T1000 (cell line): Measurements from ENCODE around the gene CFAP221.

Experiments
- DNase-seq: peaks from one replicate; lab custom pipeline; 2025; ENCODE audit warnings: mixed read lengths; lab: John Stamatoyannopoulos, UW

The CFAP221 gene

GRCh38 chr2:119536707-119537106, 7.5 kb upstream of the CFAP221 start:
- DNase-seq, result no peak

- no peak for DNase-seq
Measured at GRCh38 chr2:119537792-119538191, 6.5 kb upstream of the CFAP221 start.

DNA sequence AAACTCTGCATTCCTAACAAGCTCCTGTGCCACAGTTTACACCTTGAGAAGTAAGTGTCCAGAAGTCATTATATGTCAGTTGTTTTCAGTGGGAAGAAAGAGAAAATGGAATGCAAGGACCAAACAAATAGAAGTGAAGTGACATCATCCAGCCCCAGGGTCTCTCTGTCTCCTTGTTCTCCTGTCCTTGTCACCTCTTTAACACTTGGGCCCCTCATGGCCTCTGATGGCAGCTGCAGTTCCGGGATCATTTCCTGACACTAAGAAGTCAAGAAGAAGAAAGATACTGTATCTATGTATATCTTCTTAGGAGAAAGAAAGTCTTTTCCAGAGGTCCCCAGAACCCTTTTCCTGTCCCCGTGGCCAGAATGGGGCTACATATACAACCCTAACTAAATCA, 2.8 kb upstream of the CFAP221 start:
- DNase-seq, result no peak

DNA sequence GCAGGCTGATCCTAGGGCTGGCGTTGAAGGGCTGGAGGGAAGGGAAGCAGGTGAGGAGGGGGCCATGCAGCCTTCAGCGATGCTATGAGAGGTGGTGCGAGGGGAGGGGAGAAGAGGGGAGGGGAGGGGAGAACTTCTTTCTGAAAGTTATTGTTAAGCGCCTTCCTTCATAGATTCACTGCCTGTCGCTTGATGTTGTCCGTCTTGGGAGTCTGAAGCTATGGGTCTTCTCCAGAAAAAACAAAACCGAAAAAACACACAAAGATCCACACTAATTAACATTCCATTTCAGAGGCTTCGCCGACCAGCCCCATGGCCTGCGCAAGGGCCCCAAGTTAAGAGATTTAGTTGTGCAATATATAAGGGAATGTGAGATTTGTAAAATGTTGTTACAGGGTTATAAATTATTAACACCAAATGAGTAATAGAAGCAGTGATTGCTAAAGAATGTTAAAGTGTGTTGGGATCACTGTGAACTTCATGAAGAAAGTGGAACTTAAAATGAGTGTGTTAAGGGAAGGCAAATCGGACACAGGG, 758 bp downstream of the CFAP221 start:
- no peak for DNase-seq

- DNase-seq, result no peak
Measured at GRCh38 chr2:119545754-119546446, 1.7 kb downstream of the CFAP221 start.

GRCh38 chr2:119546447-119546767, 2.2 kb downstream of the CFAP221 start:
- DNase-seq, result no peak

DNA sequence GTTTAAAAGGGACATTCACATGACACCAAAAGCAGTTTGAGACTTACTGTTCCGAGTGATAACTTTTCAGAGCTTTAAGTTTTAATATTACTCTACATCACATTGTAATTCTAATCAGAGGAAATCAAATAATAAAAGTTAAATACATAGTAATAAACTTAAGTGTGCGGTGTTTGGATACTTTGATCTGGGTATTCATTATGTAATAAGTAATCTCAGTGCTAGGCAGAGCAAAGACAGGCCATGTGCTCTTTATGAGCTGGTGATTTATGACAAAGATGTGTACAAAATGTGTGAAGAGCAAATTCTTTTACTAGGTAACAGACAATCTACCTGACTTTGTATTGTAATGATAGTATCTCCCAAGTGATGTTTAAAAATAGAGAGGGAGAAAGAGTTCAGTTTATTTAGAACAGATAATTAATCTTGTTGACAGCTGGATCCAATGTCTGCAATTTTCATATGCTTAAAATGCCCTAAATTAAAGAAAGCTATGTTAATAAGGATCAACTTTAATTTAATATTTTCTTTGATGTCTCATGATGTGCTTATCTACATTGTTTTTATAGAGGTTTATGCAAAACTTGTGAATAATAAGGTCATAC, 4.4 kb downstream of the CFAP221 start:
- no peak for DNase-seq

DNA sequence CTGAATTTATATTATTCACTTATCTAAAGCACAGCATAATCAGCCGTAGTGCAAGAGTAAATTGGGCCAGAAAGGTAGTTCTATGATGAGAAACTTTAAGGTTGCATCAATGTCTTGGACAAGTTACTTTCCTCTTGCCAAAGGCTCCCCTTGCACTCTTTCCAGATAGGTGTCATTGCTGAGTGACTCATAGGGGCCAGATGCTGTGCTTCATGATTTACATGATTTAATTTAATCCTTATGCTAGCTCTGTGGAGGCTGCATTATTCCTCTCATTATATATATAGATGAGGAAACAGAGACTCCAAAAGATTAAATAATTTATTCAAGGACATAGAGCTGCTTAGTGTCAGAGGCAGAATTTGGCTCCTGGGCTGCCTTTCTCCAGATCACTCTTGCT, 5.0 kb downstream of the CFAP221 start:
- no peak for DNase-seq

GRCh38 chr2:119550346-119550745, 6.1 kb downstream of the CFAP221 start:
- DNase-seq, result no peak

- no peak for DNase-seq
Measured at GRCh38 chr2:119550856-119551255, 6.6 kb downstream of the CFAP221 start.

- DNase-seq, result no peak
Measured at GRCh38 chr2:119552902-119553301, 8.7 kb downstream of the CFAP221 start.

GRCh38 chr2:119553687-119554344, 9.6 kb downstream of the CFAP221 start:
- no peak for DNase-seq

- DNase-seq, result no peak
Measured at GRCh38 chr2:119565481-119565880, 21.2 kb downstream of the CFAP221 start.

DNA sequence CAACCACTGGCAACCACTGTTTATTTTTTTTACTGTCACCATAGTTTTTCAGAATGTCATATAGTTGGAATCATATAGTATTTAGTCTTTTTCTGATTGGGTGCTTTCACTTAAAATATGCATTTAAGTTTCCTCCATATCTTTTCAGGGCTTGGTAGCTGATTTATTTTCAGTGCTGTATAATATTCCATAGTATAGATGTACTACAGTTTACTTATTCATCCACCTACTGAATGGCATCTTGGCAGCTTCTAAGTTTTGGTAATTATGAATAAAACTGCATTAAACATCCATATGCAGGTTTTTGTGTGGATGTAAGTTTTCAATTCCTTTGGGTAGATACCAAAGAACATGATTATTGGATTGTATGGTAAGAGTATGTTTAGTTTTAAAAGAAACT, 23.0 kb downstream of the CFAP221 start:
- no peak for DNase-seq

- no peak for DNase-seq
Measured at GRCh38 chr2:119574108-119574815, 30.0 kb downstream of the CFAP221 start.

DNA sequence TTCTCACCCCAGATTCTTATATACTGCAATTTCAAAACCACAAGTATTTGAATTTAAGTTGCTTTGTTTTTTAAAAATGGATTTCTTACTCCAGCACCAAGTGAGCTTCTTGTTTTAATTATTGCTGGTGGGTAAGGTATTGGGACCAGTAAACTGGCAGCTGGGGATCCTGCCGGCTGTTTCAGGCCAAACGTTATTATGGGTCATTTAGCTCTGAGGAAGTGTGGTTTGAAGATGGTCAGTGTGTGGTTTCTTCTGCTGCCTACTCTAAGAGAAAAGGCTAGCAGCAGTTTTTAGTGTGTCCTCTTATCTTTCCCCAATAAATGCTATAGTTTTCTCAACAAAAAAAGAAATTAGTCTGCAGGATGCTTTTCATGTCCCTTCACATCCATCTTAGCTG, 30.6 kb downstream of the CFAP221 start:
- DNase-seq, result no peak

GRCh38 chr2:119575439-119575838, 31.2 kb downstream of the CFAP221 start:
- DNase-seq, result no peak

DNA sequence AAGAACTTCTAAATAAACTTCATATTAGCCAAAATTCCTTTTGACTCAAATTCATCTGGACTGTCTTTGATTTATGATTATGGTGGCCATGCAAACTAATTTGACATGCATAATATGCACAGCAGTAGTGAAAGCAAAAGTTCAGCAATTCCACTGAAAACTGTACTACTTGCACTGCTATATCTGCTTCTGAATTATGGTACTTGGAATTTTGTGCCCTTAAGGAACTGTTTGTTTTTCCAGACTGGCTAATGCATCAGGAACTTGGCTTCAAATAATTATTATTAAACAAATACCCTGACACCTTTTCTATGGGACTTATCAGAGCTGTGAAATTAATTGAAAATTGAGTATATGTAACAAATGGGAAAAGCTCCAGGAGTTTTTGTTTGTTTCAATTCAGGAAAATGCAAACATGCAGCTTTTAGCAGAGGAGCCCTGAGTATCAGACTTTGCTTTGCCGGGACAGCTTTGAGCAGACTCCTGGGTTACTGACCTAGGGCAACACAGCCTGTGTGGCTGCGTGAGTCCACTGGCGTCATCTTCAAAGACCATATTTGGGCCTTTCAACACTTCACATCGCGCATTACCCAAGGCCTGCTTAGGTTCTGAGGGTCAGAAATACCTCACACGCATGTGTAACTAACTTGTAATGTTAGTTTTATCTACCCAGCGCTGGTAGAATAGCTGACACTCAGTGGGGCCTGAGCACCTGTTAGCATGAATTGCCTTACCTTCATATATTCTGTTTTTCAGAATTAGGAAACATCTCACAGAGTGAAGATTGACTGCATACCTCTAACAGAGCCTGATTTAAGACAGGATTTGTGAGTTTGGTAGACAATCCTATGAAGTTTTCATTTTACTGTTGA, 35.4 kb downstream of the CFAP221 start:
- no peak for DNase-seq

GRCh38 chr2:119580550-119581072, 36.4 kb downstream of the CFAP221 start:
- DNase-seq, result no peak

DNA sequence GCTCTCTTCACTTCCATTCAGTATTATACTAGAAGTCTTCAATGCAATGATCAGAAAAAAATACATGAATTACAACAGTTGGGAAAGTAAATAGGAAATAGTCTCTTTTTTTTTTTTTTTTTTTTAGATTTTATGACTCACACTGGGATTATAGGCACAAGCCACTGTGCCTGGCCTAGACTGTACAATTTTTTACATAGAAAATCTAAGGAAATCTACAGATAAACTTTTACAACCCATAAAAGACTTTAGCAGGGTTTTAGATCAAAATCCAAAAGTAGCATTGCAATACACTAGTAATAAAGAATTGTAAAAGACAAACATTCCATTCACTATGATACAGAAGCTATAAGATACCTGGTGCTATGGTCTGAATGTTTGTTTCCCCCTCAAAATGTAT, 39.0 kb downstream of the CFAP221 start:
- DNase-seq, result no peak

DNA sequence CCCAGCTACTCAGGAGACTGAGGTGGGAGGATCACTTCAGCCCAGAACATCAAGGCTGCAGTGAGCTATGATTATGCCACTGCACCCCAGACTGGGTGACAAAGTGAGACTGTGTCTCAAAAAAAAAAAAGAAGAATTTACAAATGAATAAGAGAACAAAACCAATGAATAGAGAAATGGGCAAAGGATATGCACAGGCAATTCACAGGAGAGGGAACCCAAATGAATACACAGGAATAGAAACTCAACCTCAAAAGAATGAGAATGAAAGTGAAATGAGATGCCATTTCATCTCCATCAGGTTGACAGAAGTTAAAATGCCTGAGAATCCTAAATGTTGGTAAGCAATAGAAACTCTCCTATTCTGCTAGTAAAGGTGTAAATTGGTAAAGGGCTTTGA, 40.2 kb downstream of the CFAP221 start:
- DNase-seq, result no peak
